HCT116 (cell line): ENCODE results near the gene TMEM150A. TPM values are rescaled to one million over a fixed set of nuclear protein-coding genes. Genes with fewer than 3 reads are reported as not detected.

Experiments
- ATAC-seq: fragments of 200-7000 bp; cut with Tn5 transposase; 2 replicates; pipeline ENCODE4 v1.9.1; 2020; ENCODE audit warnings: mild to moderate bottlenecking, moderate library complexity
- BruUV-seq: library from RNA; stranded (reverse); fragments of 400-500 nt; replicated peaks from 2 replicates; lab custom pipeline; 2021; lab: Mats Ljungman, UMichigan
- CTCF ChIA-PET: fragments of 300-600 bp; sonication (Branson Sonifier 250); formaldehyde crosslinking; loops from one replicate; lab custom pipeline; 2021; ENCODE audit warnings: antibody characterized with exemption; lab: Charles Lee
- POLR2A ChIA-PET: fragments of 300-600, 350-600 bp; sonication (Branson Sonifier 250); formaldehyde crosslinking; loops from one replicate; lab custom pipeline; 2021; ENCODE audit warnings: antibody characterized with exemption; lab: Charles Lee
- RAD21 ChIA-PET, 2 experiments: fragments of 300-600 bp; sonication (Branson Sonifier 250); formaldehyde crosslinking; loops; one replicate each; lab custom pipeline; 2023; ENCODE audit warnings: low total read pairs in 2 of 2; ENCODE audit not compliant: uncharacterized antibody in 2 of 2, unreplicated experiment in 2 of 2, low non-redundant PET in 1 of 2; lab: Charles Lee
- DNase-seq: peaks from one replicate; pipeline ENCODE4 v3.0.0-alpha.2; 2010; ENCODE audit warnings: low read depth, low spot score
- H2AFZ ChIP-seq: fragments of 200-600 bp; shearing (Covaris generic), sonication (generic); 2 replicates; pipeline ENCODE4 v1.6.1; 2017; ENCODE audit warnings: low read depth, mixed run types, mixed read lengths, antibody characterized with exemption, low read length; ENCODE audit not compliant: poor library complexity, severe bottlenecking
- H3K27ac ChIP-seq: 2 replicates; pipeline ENCODE4 v1.5.1; 2012; ENCODE audit warnings: low read depth, low read length
- H3K27me3 ChIP-seq: fragments of 200-600 bp; sonication (generic); 2 replicates; pipeline ENCODE4 v1.6.1; 2016; ENCODE audit warnings: mixed run types, low read length, mixed read lengths; ENCODE audit not compliant: insufficient read depth
- H3K36me3 ChIP-seq, 2 experiments: fragments of 200-500 bp in 1 of 2; fragments of 200-600 bp in 1 of 2; sonication (Bioruptor generic) in 1 of 2; sonication (generic) in 1 of 2; 2 replicates each; pipeline versions ENCODE4 v1.5.1 to v1.6.1; 2014 to 2016; ENCODE audit warnings: low read length in 2 of 2, inconsistent platforms in 1 of 2, mixed read lengths in 1 of 2, mixed run types in 1 of 2; ENCODE audit not compliant: insufficient read depth in 2 of 2, control insufficient read depth in 1 of 2
- H3K4me1 ChIP-seq, 2 experiments: fragments of 200-600 bp in 1 of 2; sonication (generic) in 1 of 2; 2 replicates each; pipeline versions ENCODE4 v1.5.1 to v1.6.1; 2012 to 2017; ENCODE audit warnings: low read length in 2 of 2, inconsistent platforms in 1 of 2, mild to moderate bottlenecking in 1 of 2, mixed read lengths in 1 of 2, mixed run types in 1 of 2, moderate library complexity in 1 of 2; ENCODE audit not compliant: insufficient read depth in 2 of 2, control insufficient read depth in 1 of 2
- H3K4me2 ChIP-seq: fragments of 200-600 bp; sonication (generic); 2 replicates; pipeline ENCODE4 v1.6.1; 2017; ENCODE audit warnings: mixed run types, low read length, mixed read lengths
- H3K4me3 ChIP-seq, 2 experiments: fragments of 200-600 bp in 1 of 2; sonication (generic) in 1 of 2; replicated peaks in 1 of 2; 2 replicates each; pipeline ENCODE4 v1.5.1; 2011 to 2016; ENCODE audit warnings: low read length in 2 of 2, control low read depth in 1 of 2, low read depth in 1 of 2, mild to moderate bottlenecking in 1 of 2, mixed read lengths in 1 of 2, mixed run types in 1 of 2
- H3K79me2 ChIP-seq: fragments of 200-600 bp; sonication (generic); 2 replicates; pipeline ENCODE4 v1.6.1; 2017; ENCODE audit warnings: mild to moderate bottlenecking, mixed run types, low read length, moderate library complexity, mixed read lengths; ENCODE audit not compliant: insufficient read depth
- H3K9ac ChIP-seq: fragments of 200-600 bp; sonication (generic); 2 replicates; pipeline ENCODE4 v1.6.1; 2016; ENCODE audit warnings: low read length, mixed read lengths
- H3K9me2 ChIP-seq: fragments of 200-600 bp; sonication (generic), shearing (Covaris generic); 2 replicates; pipeline ENCODE4 v1.6.1; 2017; ENCODE audit warnings: mixed run types, mild to moderate bottlenecking, moderate library complexity; ENCODE audit not compliant: insufficient read depth
- H3K9me3 ChIP-seq, 2 experiments: fragments of 200-500 bp in 1 of 2; fragments of 200-600 bp in 1 of 2; sonication (Bioruptor generic) in 1 of 2; sonication (generic) in 1 of 2; 2 replicates each; pipeline ENCODE4 v1.6.1; 2014 to 2017; ENCODE audit warnings: low read length in 2 of 2, mixed read lengths in 2 of 2, inconsistent platforms in 1 of 2, low read depth in 1 of 2, mild to moderate bottlenecking in 1 of 2, mixed run types in 1 of 2, moderate library complexity in 1 of 2; ENCODE audit not compliant: control insufficient read depth in 1 of 2, insufficient read depth in 1 of 2
- H4K20me1 ChIP-seq: fragments of 200-600 bp; sonication (generic), shearing (Covaris generic); 2 replicates; pipeline ENCODE4 v1.6.1; 2017; ENCODE audit warnings: mixed run types, mild to moderate bottlenecking, moderate library complexity; ENCODE audit not compliant: insufficient read depth
- CBX3 ChIP-seq: IDR thresholded peaks from 2 replicates; pipeline ENCODE4 v1.6.1; 2012; ENCODE audit warnings: low read depth
- CEBPB ChIP-seq: IDR thresholded peaks from 2 replicates; pipeline ENCODE4 v1.6.1; 2012; ENCODE audit warnings: low read depth
- ELF1 ChIP-seq: IDR thresholded peaks from 2 replicates; pipeline ENCODE4 v1.6.1; 2012; ENCODE audit warnings: low read depth, borderline replicate concordance
- EZH2 ChIP-seq: fragments of 200-600 bp; sonication (generic); IDR thresholded peaks from 2 replicates; pipeline ENCODE4 v1.6.1; 2017; ENCODE audit warnings: antibody characterized with exemption, mixed run types
- JUND ChIP-seq: IDR thresholded peaks from 2 replicates; pipeline ENCODE4 v1.6.1; 2012
- MAX ChIP-seq: IDR thresholded peaks from 2 replicates; pipeline ENCODE4 v1.6.1; 2012
- POLR2A ChIP-seq: IDR thresholded peaks from 2 replicates; pipeline ENCODE4 v1.7.0; 2011; ENCODE audit warnings: borderline replicate concordance; ENCODE audit not compliant: insufficient read depth, insufficient read length; ENCODE audit errors: extremely low read depth
- POLR2AphosphoS5 ChIP-seq: IDR thresholded peaks from 2 replicates; pipeline ENCODE4 v1.6.1; 2011; ENCODE audit warnings: mild to moderate bottlenecking, low read depth, low read length, moderate library complexity
- SRF ChIP-seq: IDR thresholded peaks from 2 replicates; pipeline ENCODE4 v1.6.1; 2012; ENCODE audit warnings: low read depth
- TCF7L2 ChIP-seq: IDR thresholded peaks from 2 replicates; pipeline ENCODE4 v1.7.0; 2011; ENCODE audit warnings: borderline replicate concordance, inconsistent platforms; ENCODE audit not compliant: insufficient read depth, insufficient read length; ENCODE audit errors: extremely low read depth
- intact Hi-C: fragments of 100-400 bp; cut with micrococcal nuclease; formaldehyde crosslinking; loops from 2 replicates; pipeline ENCODE4 v1.10.0; 2022
- total RNA-seq: library from RNA; stranded (reverse); gene quantifications from one replicate; pipeline ENCODE4 v1.2.1, GENCODE V29; 2021; ENCODE audit not compliant: unreplicated experiment
- TF ChIP-seq, protein P1 (sequence below), 3 experiments: fragments of 200-600 bp in 1 of 3; sonication (generic) in 1 of 3; IDR thresholded peaks in 2 of 3; conservative IDR thresholded peaks in 1 of 3; 2 replicates each; pipeline ENCODE4 v1.5.1; 2012 to 2017; ENCODE audit warnings: low read depth in 2 of 3, low read length in 2 of 3, antibody characterized with exemption in 1 of 3, borderline replicate concordance in 1 of 3, control low read depth in 1 of 3, mild to moderate bottlenecking in 1 of 3, mixed read lengths in 1 of 3, mixed run types in 1 of 3, moderate library complexity in 1 of 3; ENCODE audit not compliant: insufficient read depth in 1 of 3

TMEM150A gene
- total RNA-seq, 1 experiment from 2014 or later, result 9.9 TPM

- TF ChIP-seq MAX, result peak; percentile 80
- no peak; the same call in 1 of the 2 replicates for TF ChIP-seq ELF1
- TF ChIP-seq EZH2, result no peak
- peak; percentile 99 for TF ChIP-seq POLR2AphosphoS5
- TF ChIP-seq JUND, result no peak
- TF ChIP-seq CBX3, result 0 out of 2 replicates have a peak, but pooled peaks have one; percentile 44
These were observed 9.4 kb upstream of the TMEM150A start, which contains the start of gene C2orf68 (continued) for GRCh38 chr2:85611705-85612587.

DNA sequence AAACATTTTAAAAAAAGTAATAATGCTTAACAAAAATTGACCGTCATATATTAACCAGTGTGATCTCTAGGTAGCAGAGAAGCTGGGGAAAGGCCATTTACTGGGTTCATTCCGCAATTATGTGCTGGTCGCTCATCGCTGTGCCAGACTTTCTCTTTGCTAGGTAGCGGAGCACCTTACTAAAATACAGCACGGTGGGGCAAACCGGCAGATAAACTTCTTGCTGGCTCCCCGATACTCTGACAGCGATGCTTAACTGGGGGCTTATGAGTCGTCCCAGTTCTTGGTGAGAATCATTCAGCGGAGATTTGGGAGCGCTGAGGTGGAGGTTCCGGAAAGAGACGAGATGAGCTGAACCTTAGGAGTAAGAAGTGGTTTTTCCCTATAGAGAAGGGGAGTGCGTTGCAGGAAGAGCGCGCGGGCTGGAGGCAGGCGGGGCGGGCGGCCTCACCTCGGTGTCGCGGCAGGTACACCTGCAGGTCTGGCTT lies 8.8 kb upstream of the TMEM150A start:
- H2AFZ ChIP-seq, result no peak overlapping the region

More for the DNA sequence above, 8.8 kb upstream of the TMEM150A start:
- ChIA-PET POLR2A (interaction anchor here (0.6 to 1.3 kb wide), 16 partner anchors 9 to 257 kb away, joined by 3 to 20 read pairs (median 3); partner anchors contain the start of genes GGCX, RETSAT, RNF181 and TMEM150A), RAD21 (no interaction called here), CTCF (interaction anchor here (1.3 to 1.5 kb wide), 2 partner anchors 8 to 26 kb away, joined by 3 to 5 read pairs; partner anchors contain the start of gene TMEM150A)
- H3K9me3 ChIP-seq, result no peaks in the 10 kb centered on the region
- DNase-seq, result no peak
- TF ChIP-seq TCF7L2 (no peak), MAX (no peak), SRF (no peak), JUND (no peak), CEBPB (no peak), POLR2A (no peak)
- TF ChIP-seq, protein P1, sequence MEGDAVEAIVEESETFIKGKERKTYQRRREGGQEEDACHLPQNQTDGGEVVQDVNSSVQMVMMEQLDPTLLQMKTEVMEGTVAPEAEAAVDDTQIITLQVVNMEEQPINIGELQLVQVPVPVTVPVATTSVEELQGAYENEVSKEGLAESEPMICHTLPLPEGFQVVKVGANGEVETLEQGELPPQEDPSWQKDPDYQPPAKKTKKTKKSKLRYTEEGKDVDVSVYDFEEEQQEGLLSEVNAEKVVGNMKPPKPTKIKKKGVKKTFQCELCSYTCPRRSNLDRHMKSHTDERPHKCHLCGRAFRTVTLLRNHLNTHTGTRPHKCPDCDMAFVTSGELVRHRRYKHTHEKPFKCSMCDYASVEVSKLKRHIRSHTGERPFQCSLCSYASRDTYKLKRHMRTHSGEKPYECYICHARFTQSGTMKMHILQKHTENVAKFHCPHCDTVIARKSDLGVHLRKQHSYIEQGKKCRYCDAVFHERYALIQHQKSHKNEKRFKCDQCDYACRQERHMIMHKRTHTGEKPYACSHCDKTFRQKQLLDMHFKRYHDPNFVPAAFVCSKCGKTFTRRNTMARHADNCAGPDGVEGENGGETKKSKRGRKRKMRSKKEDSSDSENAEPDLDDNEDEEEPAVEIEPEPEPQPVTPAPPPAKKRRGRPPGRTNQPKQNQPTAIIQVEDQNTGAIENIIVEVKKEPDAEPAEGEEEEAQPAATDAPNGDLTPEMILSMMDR (IDR thresholded peaks at IDR 0.05 in 2 of 3, conservative IDR thresholded peaks at IDR 0.05 in 1 of 3; ENCODE audit: borderline replicate concordance in 1 of 3, insufficient read depth in 1 of 3, low read depth in 2 of 3, low read length in 2 of 3), result no peak
- intact Hi-C loops, result loop anchor here (5.0 kb wide), 2 partner anchors 259 to 326 kb away; partner anchors contain the start of genes ELMOD3 and RETSAT
- peaks cover 6 to 16% of the 10 kb centered on the region in 2 experiments for H3K36me3 ChIP-seq
- H3K27ac ChIP-seq, result peak overlapping the region; percentile 87
- H3K27me3 ChIP-seq, result no peaks in the 10 kb centered on the region
- H3K79me2 ChIP-seq, result peaks cover 26% of the 10 kb centered on the region
- ATAC-seq, result no peak
- H3K4me3 ChIP-seq, result peak overlapping the region; percentile 93 to 98
- no peaks in the 10 kb centered on the region for H3K9me2 ChIP-seq
- TSS peak; percentile 41 for BruUV-seq
- peaks cover 9 to 28% of the 10 kb centered on the region in 2 experiments for H3K4me1 ChIP-seq
- H3K4me2 ChIP-seq, result peak overlapping the region; percentile 93
- H3K9ac ChIP-seq, result peak overlapping the region; percentile 86
- no peaks in the 10 kb centered on the region for H4K20me1 ChIP-seq
